Measurements from ENCODE around the gene SYT2.

DNA sequence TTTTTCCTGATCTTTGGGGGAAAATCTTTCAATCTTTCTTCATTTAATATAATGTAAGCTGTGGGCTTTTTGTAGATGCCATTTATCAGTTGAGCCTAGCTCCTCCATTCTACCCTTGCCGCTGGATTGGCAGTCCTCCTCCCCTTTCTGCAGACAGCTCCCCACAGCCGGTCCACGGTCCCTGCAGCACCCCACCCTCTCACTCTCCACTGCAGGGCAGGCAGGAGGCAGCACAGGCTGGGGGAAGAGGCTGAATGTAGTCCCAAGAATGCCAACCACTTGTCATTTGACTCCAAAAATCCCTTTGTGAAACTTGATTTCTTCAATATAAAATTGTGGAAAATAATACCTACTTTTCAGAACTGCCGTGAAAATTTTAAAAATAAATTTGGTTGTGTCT, 96.7 kb downstream of the SYT2 start:
- TF ChIP-seq POLR2A (IDR thresholded peaks at IDR 0.05) (no peak), EP300 (IDR thresholded peaks at IDR 0.05) (no peak), POLR2AphosphoS5 (IDR thresholded peaks at IDR 0.05) (no peak)
- TF ChIP-seq, protein P1, sequence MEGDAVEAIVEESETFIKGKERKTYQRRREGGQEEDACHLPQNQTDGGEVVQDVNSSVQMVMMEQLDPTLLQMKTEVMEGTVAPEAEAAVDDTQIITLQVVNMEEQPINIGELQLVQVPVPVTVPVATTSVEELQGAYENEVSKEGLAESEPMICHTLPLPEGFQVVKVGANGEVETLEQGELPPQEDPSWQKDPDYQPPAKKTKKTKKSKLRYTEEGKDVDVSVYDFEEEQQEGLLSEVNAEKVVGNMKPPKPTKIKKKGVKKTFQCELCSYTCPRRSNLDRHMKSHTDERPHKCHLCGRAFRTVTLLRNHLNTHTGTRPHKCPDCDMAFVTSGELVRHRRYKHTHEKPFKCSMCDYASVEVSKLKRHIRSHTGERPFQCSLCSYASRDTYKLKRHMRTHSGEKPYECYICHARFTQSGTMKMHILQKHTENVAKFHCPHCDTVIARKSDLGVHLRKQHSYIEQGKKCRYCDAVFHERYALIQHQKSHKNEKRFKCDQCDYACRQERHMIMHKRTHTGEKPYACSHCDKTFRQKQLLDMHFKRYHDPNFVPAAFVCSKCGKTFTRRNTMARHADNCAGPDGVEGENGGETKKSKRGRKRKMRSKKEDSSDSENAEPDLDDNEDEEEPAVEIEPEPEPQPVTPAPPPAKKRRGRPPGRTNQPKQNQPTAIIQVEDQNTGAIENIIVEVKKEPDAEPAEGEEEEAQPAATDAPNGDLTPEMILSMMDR (IDR thresholded peaks at IDR 0.05) = no peak
